Astrocyte of the hippocampus (primary cell): ENCODE results near the gene TMEM220.
A peak's percentile ranks its signal among the peaks of the same experiment; 100 is the strongest.
"Not testable (repeated sequence)": the region's sequence is repeated elsewhere in the genome, so short reads cannot be mapped to it uniquely, and the experiment has no call there.

ENCODE experiments used
- DNase-seq: peaks from one replicate; pipeline ENCODE4 v3.0.0; 2011; ENCODE audit warnings: low read depth, low spot score

The TMEM220 gene

GRCh38 chr17:10754861-10755591 is 25.2 kb upstream of the TMEM220 start:
- DNase-seq: peak; percentile 17

GRCh38 chr17:10754109-10754508 is 24.3 kb upstream of the TMEM220 start:
- DNase-seq: peak; percentile 33

- no peak for DNase-seq
These were observed 22.9 kb upstream of the TMEM220 start for GRCh38 chr17:10752696-10753095.

GRCh38 chr17:10751563-10751962 is 21.7 kb upstream of the TMEM220 start:
- no peak for DNase-seq

- DNase-seq: no peak
These were observed 20.4 kb upstream of the TMEM220 start for GRCh38 chr17:10750210-10750609.

- DNase-seq: no peak
These were observed 18.8 kb upstream of the TMEM220 start for GRCh38 chr17:10748531-10749181.

GRCh38 chr17:10745231-10745630 is 15.4 kb upstream of the TMEM220 start:
- peak; percentile 39 for DNase-seq

- DNase-seq: no peak
These were observed 14.7 kb upstream of the TMEM220 start for GRCh38 chr17:10744501-10745000.

GRCh38 chr17:10743316-10744009 is 13.6 kb upstream of the TMEM220 start:
- DNase-seq: peak; percentile 37

GRCh38 chr17:10742431-10742830 is 12.6 kb upstream of the TMEM220 start:
- DNase-seq: no peak

GRCh38 chr17:10741416-10742135 is 11.8 kb upstream of the TMEM220 start:
- no peak for DNase-seq

- no peak for DNase-seq
These were observed 9.6 kb upstream of the TMEM220 start for GRCh38 chr17:10739386-10739785.

- no peak for DNase-seq
These were observed 8.9 kb upstream of the TMEM220 start for GRCh38 chr17:10738521-10739258.

GRCh38 chr17:10737736-10738135 is 7.9 kb upstream of the TMEM220 start:
- DNase-seq: no peak

- peak; percentile 79 for DNase-seq
These were observed 7.4 kb upstream of the TMEM220 start for GRCh38 chr17:10737168-10737622.

GRCh38 chr17:10735821-10736220 is 6.0 kb upstream of the TMEM220 start:
- no peak for DNase-seq

GRCh38 chr17:10735251-10735650 is 5.4 kb upstream of the TMEM220 start:
- DNase-seq: no peak

- DNase-seq: no peak
These were observed 3.8 kb upstream of the TMEM220 start for GRCh38 chr17:10733666-10734065.

- DNase-seq: not testable (repeated sequence)
These were observed 2.3 kb upstream of the TMEM220 start for GRCh38 chr17:10732121-10732520.

- DNase-seq: no peak
These were observed 1.6 kb upstream of the TMEM220 start for GRCh38 chr17:10731408-10731879.

- DNase-seq: not testable (repeated sequence)
These were observed 424 bp upstream of the TMEM220 start for GRCh38 chr17:10730247-10730646.
